Uterus (tissue), 4 donors: ENCODE results near the gene HACD2. TPM values are rescaled to one million over a fixed set of nuclear protein-coding genes. Genes with fewer than 3 reads are reported as not detected.
"Not testable (repeated sequence)": the region's sequence is repeated elsewhere in the genome, so short reads cannot be mapped to it uniquely, and the experiment has no call there.

ENCODE experiments used
- DNase-seq, 2 donors: peaks; one replicate each; pipeline ENCODE4 v3.0.0-alpha.2; 2019 to 2020
- H3K27ac ChIP-seq, 2 donors: fragments of 200-600 bp; sonication (generic); 1 replicate in 1 of 2; 2 replicates in 1 of 2; pipeline ENCODE4 v1.5.1; 2016 to 2018
- H3K27me3 ChIP-seq, 2 donors: fragments of 200-600 bp; sonication (generic); one replicate each; pipeline ENCODE4 v1.5.1; 2018 to 2019; ENCODE audit warnings: control low read depth in 1 of 2
- H3K36me3 ChIP-seq, 2 donors: fragments of 200-600 bp; sonication (generic); one replicate each; pipeline ENCODE4 v1.5.1; 2019; ENCODE audit warnings: control low read depth in 1 of 2
- H3K4me1 ChIP-seq, 2 donors: fragments of 200-600 bp; sonication (generic); one replicate each; pipeline ENCODE4 v1.5.1; 2018 to 2019; ENCODE audit warnings: control low read depth in 1 of 2
- H3K4me3 ChIP-seq, 2 donors: fragments of 200-600 bp; sonication (generic); 1 replicate in 1 of 2; 2 replicates in 1 of 2; pipeline ENCODE4 v1.5.1; 2018 to 2019; ENCODE audit warnings: mild to moderate bottlenecking in 1 of 2
- H3K9me3 ChIP-seq, 2 donors: fragments of 200-600 bp; sonication (generic); one replicate each; pipeline ENCODE4 v1.5.1; 2019; ENCODE audit warnings: control low read depth in 1 of 2
- POLR2A ChIP-seq, 2 donors: fragments of 450-650 bp; IDR thresholded peaks; one replicate each; pipeline ENCODE4 v1.6.1; 2016; ENCODE audit warnings: antibody characterized with exemption in 2 of 2, mild to moderate bottlenecking in 1 of 2, moderate library complexity in 1 of 2
- intact Hi-C: fragments of 100-400 bp; cut with DNase I; formaldehyde crosslinking; loops from one replicate; pipeline ENCODE4 v1.15.1; 2023; ENCODE audit warnings: low total_unique reads
- total RNA-seq, 4 donors: library from RNA; depleted of rRNA in 3 of 4; stranded (reverse); fragments of >200 nt in 3 of 4; gene quantifications; one replicate each; pipeline versions ENCODE4 v1.1.0 to v1.2.4, GENCODE V29; 2014 to 2023
- TF ChIP-seq, protein P1 (sequence below), 4 experiments: fragments of 200-600 bp in 2 of 4; fragments of 450-650 bp in 2 of 4; sonication (generic) in 2 of 4; IDR thresholded peaks; one replicate each; pipeline ENCODE4 v1.5.1; 2016 to 2019; ENCODE audit warnings: antibody characterized with exemption in 4 of 4, mild to moderate bottlenecking in 2 of 4, moderate library complexity in 1 of 4
- donor health status: DM: yes; HTN: yes; CAD: no.

The HACD2 gene
- total RNA-seq, 4 donors from 2014 or later: 21.5 to 38.0 (median 28.8) TPM

DNA sequence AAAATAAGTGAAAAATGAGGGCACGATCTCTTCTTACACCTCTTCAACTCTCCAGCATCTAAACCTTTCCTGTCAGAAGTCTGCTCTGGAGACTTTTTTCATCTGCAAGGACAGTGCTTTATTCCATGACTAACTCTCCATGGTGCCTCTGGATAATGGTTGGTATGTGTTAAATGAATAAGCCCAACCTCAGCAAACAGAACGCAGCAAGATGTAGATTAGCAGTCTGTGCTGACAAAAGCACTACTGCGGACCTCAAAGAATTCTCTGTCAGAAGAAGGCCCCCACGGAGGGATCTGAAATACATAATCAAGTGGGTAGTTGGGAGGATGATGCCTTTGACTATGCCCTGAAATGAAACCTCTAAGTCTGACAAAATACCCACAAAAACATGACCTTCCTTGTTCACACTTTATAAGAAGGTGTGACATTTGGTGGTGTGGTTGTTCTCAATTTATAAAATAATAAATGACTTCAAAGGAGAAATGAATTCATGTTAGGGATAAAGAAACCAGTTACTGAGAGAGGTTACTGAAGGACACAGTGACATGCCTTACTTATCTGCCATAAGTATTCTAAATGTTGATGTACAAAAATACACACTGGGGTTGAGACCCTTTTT is 92.8 kb downstream of the HACD2 start:
- Histone ChIP-seq H3K27ac (no peak overlapping the region), H3K4me3 (no peak overlapping the region), H3K36me3 (no peaks in the 10 kb centered on the region), H3K27me3 (no peaks in the 10 kb centered on the region), H3K4me1 (no peaks in the 10 kb centered on the region), H3K9me3 (no peaks in the 10 kb centered on the region)
- intact Hi-C loops: no loop called here
- no peak for DNase-seq
- TF ChIP-seq, protein P1, sequence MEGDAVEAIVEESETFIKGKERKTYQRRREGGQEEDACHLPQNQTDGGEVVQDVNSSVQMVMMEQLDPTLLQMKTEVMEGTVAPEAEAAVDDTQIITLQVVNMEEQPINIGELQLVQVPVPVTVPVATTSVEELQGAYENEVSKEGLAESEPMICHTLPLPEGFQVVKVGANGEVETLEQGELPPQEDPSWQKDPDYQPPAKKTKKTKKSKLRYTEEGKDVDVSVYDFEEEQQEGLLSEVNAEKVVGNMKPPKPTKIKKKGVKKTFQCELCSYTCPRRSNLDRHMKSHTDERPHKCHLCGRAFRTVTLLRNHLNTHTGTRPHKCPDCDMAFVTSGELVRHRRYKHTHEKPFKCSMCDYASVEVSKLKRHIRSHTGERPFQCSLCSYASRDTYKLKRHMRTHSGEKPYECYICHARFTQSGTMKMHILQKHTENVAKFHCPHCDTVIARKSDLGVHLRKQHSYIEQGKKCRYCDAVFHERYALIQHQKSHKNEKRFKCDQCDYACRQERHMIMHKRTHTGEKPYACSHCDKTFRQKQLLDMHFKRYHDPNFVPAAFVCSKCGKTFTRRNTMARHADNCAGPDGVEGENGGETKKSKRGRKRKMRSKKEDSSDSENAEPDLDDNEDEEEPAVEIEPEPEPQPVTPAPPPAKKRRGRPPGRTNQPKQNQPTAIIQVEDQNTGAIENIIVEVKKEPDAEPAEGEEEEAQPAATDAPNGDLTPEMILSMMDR (IDR thresholded peaks at IDR 0.05): no peak
- no peak for TF ChIP-seq POLR2A (IDR thresholded peaks at IDR 0.05)

DNA sequence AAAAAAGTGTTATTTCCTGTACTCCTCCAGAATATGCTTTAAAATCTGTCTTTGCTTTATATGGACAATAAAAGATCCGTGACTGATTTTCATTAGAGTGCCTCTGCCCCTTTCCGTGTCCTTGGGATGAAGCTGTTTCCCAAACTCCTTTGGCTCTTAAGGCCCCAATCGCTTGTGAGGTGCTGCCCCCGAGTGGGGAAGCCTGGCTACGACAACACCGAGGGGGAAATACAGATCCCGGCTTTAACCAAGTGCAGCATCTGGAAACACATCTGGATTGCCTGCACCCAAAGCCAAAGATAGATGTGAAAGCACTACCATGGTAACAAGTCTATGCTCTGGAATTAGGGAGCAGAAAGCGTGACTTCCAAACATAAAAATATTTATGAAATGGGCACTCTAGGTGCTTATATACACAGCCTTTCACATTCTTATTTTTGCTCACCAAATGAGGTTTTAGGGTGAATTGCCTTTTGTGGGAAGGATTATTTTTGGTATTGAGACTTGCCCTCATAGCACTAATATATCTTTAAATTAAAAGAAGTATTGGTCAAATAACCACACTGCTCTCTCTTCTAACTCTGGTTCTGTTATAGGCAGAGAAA is 95.4 kb downstream of the HACD2 start:
- intact Hi-C loops: loop anchor here (2.0 kb wide), 1 partner anchor 161 kb away; no protein-coding TSS in a partner anchor
- no peaks in the 10 kb centered on the region for H3K9me3 ChIP-seq
- H3K27ac ChIP-seq: peak overlapping the region in 1 of 2 donors; percentile 57
- H3K4me1 ChIP-seq: no peaks in the 10 kb centered on the region
- H3K27me3 ChIP-seq: no peaks in the 10 kb centered on the region
- DNase-seq: peak; percentile 74 to 82
- TF ChIP-seq POLR2A (IDR thresholded peaks at IDR 0.05): no peak
- TF ChIP-seq, protein P1 (IDR thresholded peaks at IDR 0.05): peak; percentile 87 to 94 (median 90)
- no peaks in the 10 kb centered on the region for H3K36me3 ChIP-seq
- H3K4me3 ChIP-seq: no peak overlapping the region

DNA sequence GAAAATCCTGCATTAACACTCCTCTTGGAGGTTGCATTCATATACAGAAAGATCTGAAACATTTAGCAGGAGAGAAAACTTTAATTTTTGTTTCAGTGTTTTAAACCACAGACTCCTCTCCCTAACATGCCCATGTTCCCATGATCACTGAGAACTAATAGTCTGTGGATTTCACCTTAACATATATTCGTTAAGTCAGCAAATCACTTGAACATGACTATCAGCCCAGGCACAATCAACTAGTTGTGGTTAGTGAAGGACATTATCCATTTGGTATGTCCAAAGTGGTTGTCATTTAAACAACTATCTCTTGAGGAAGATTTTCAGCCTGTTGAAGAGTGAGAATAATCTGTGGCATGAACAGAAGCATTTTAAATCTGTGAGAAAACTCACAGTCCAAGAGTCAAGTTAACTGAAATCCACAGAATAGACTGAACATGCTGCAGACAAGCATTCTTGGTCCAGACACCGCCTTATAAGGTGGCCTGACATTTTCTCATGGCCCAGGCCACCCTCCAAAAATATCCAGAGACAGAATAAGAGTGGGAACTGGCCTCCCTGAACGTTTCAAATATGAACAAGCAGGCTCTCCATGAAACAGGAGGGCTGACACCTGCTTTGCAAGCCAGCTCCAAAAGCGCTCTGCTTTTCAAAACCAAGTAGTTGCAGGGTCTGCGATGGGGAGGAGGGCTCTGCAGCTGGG is 96.1 kb downstream of the HACD2 start:
- Histone ChIP-seq H3K4me1 (no peaks in the 10 kb centered on the region), H3K9me3 (no peaks in the 10 kb centered on the region), H3K4me3 (no peak overlapping the region), H3K27ac (peak overlapping the region in 1 of 2 donors; percentile 57), H3K27me3 (no peaks in the 10 kb centered on the region), H3K36me3 (no peaks in the 10 kb centered on the region)
- TF ChIP-seq, protein P1 (IDR thresholded peaks at IDR 0.05): no peak
- TF ChIP-seq POLR2A (IDR thresholded peaks at IDR 0.05): no peak
- DNase-seq: no peak
- intact Hi-C loops: loop anchor here (2.0 kb wide), 1 partner anchor 160 kb away; no protein-coding TSS in a partner anchor

DNA sequence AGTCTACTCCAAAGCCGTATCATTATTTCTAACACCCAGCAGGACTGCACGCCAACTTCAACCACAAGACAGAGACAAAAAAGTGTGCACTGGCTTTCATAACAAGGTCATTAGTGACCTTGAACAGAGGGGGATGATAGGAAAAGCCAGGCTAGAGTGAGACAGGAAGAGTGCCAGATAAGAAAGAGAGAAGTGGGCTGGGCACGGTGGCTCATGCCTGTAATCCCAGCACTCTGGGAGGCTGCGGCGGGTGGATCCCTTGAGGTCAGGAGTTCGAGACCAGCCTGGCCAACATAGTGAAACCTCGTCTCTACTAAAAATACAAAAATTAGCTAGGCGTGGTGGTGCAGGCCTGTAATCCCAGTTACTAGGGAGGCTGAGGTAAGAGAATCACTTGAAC is 97.8 kb downstream of the HACD2 start:
- H3K4me1 ChIP-seq, intact Hi-C loops, H3K27me3 ChIP-seq, DNase-seq, H3K9me3 ChIP-seq, H3K4me3 ChIP-seq, H3K36me3 ChIP-seq, H3K27ac ChIP-seq: not testable (repeated sequence)

DNA sequence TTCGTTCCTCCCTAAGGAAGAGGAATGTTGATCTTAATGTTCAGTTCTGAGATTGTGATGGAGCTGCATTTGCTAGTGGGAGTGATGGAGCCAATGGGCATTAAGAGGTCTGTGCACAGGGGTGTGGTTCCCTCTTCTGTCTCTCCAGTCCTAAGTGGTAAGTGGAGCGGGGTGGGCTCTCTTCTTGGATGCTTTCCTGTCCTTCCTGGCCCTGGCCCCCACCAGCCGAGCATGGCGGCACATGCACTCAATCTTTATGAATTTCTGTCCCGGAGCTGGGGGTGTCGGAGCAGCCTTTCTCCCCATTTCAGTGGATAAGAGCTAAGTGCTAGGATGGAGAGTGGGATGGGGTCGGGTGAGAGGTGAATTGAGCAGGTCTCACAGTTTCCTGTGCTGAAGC is 98.4 kb downstream of the HACD2 start:
- intact Hi-C loops: no loop called here
- Histone ChIP-seq H3K27me3 (no peaks in the 10 kb centered on the region), H3K4me1 (no peaks in the 10 kb centered on the region), H3K9me3 (no peaks in the 10 kb centered on the region), H3K36me3 (no peaks in the 10 kb centered on the region), H3K27ac (no peak overlapping the region), H3K4me3 (no peak overlapping the region)
- TF ChIP-seq, protein P1 (IDR thresholded peaks at IDR 0.05): no peak
- TF ChIP-seq POLR2A (IDR thresholded peaks at IDR 0.05): no peak
- no peak for DNase-seq
